Central memory CD8-positive, alpha-beta T cell (primary cell): ENCODE measurements around the gene MYO7B.

Experiments
- ATAC-seq: fragments of 150-1000 bp; cut with Tn5 transposase; replicated peaks from 2 replicates; pipeline ENCODE4 v1.10.0; 2022; ENCODE audit warnings: mild to moderate bottlenecking, moderate FRiP score, moderate number of reproducible peaks; ENCODE audit not compliant: poor library complexity, severe bottlenecking; ENCODE audit errors: extremely low read depth
- DNase-seq, 2 donors: peaks; one replicate each; pipeline ENCODE4 v3.0.0; 2021; ENCODE audit warnings: low spot score in 2 of 2
- H3K27ac Mint-ChIP-seq: one replicate; pipeline ENCODE4 v1.8.0; 2022; ENCODE audit warnings: low read depth, mild to moderate bottlenecking, moderate library complexity, mixed read lengths
- H3K27me3 Mint-ChIP-seq: one replicate; pipeline ENCODE4 v1.8.0; 2022; ENCODE audit warnings: mixed read lengths
- H3K36me3 Mint-ChIP-seq: one replicate; pipeline ENCODE4 v1.8.0; 2022; ENCODE audit warnings: mild to moderate bottlenecking, moderate library complexity, mixed read lengths; ENCODE audit not compliant: insufficient read depth
- H3K4me1 Mint-ChIP-seq: one replicate; pipeline ENCODE4 v1.8.0; 2022; ENCODE audit warnings: mixed read lengths
- H3K4me3 Mint-ChIP-seq: one replicate; pipeline ENCODE4 v1.8.0; 2022; ENCODE audit warnings: mild to moderate bottlenecking, moderate library complexity, mixed read lengths
- H3K9me3 Mint-ChIP-seq: one replicate; pipeline ENCODE4 v1.8.0; 2022; ENCODE audit warnings: mixed read lengths

Gene MYO7B

GRCh38 chr2:127591221-127591923 lies 55.9 kb downstream of the MYO7B start:
- no peaks in the 10 kb centered on the region for H3K36me3 Mint-ChIP-seq
- H3K4me1 Mint-ChIP-seq, result no peaks in the 10 kb centered on the region
- H3K27ac Mint-ChIP-seq, result no peak overlapping the region
- no peak overlapping the region for H3K4me3 Mint-ChIP-seq
- peaks cover 2% of the 10 kb centered on the region for H3K27me3 Mint-ChIP-seq
- no peak for DNase-seq
- no peaks in the 10 kb centered on the region for H3K9me3 Mint-ChIP-seq
- ATAC-seq, result no peak

GRCh38 chr2:127592761-127593227 lies 57.3 kb downstream of the MYO7B start:
- DNase-seq (no peak), ATAC-seq (no peak)
- Mint-ChIP-seq H3K9me3 (no peaks in the 10 kb centered on the region), H3K4me3 (no peak overlapping the region), H3K36me3 (peaks cover 2% of the 10 kb centered on the region), H3K4me1 (no peaks in the 10 kb centered on the region), H3K27me3 (peaks cover under 1% of the 10 kb centered on the region), H3K27ac (no peak overlapping the region)

- Mint-ChIP-seq H3K4me3 (no peak overlapping the region), H3K9me3 (no peaks in the 10 kb centered on the region), H3K4me1 (no peaks in the 10 kb centered on the region), H3K27ac (no peak overlapping the region), H3K27me3 (peaks cover 7% of the 10 kb centered on the region), H3K36me3 (peaks cover 2% of the 10 kb centered on the region)
- ATAC-seq, result no peak
- DNase-seq, result no peak
Observed at GRCh38 chr2:127593228-127594115, 58.0 kb downstream of the MYO7B start.

GRCh38 chr2:127594116-127594591 lies 58.7 kb downstream of the MYO7B start:
- H3K4me3 Mint-ChIP-seq, result no peak overlapping the region
- H3K27me3 Mint-ChIP-seq, result peaks cover 14% of the 10 kb centered on the region
- H3K36me3 Mint-ChIP-seq, result peaks cover 2% of the 10 kb centered on the region
- H3K27ac Mint-ChIP-seq, result no peak overlapping the region
- no peaks in the 10 kb centered on the region for H3K4me1 Mint-ChIP-seq
- no peaks in the 10 kb centered on the region for H3K9me3 Mint-ChIP-seq
- no peak for ATAC-seq
- DNase-seq, result no peak

- Mint-ChIP-seq H3K27me3 (peaks cover 33% of the 10 kb centered on the region), H3K9me3 (no peaks in the 10 kb centered on the region)
Observed at GRCh38 chr2:127596311-127597045, 61.0 kb downstream of the MYO7B start.

GRCh38 chr2:127597046-127597983 lies 61.8 kb downstream of the MYO7B start:
- Mint-ChIP-seq H3K27me3 (peaks cover 33% of the 10 kb centered on the region), H3K4me3 (no peak overlapping the region), H3K4me1 (no peaks in the 10 kb centered on the region), H3K27ac (peak overlapping the region; percentile 44), H3K9me3 (no peaks in the 10 kb centered on the region), H3K36me3 (peaks cover 2% of the 10 kb centered on the region)
- DNase-seq, result no peak
- ATAC-seq, result no peak

More at GRCh38 chr2:127596311-127597045, 61.0 kb downstream of the MYO7B start:
- ATAC-seq (no peak), DNase-seq (no peak)
- Mint-ChIP-seq H3K4me1 (no peaks in the 10 kb centered on the region), H3K36me3 (peaks cover 2% of the 10 kb centered on the region), H3K27ac (peak overlapping the region; percentile 44), H3K4me3 (no peak overlapping the region)

- peaks cover 33% of the 10 kb centered on the region for H3K27me3 Mint-ChIP-seq
- H3K27ac Mint-ChIP-seq, result no peak overlapping the region
- ATAC-seq, result no peak
- no peaks in the 10 kb centered on the region for H3K9me3 Mint-ChIP-seq
- H3K4me1 Mint-ChIP-seq, result no peaks in the 10 kb centered on the region
- DNase-seq, result no peak
- peaks cover 2% of the 10 kb centered on the region for H3K36me3 Mint-ChIP-seq
- H3K4me3 Mint-ChIP-seq, result no peak overlapping the region
Observed at GRCh38 chr2:127597984-127598380, 62.5 kb downstream of the MYO7B start.

GRCh38 chr2:127598711-127599110 lies 63.2 kb downstream of the MYO7B start:
- no peak for ATAC-seq

GRCh38 chr2:127599211-127599610 lies 63.7 kb downstream of the MYO7B start:
- Mint-ChIP-seq H3K27me3 (peaks cover 35% of the 10 kb centered on the region), H3K9me3 (no peaks in the 10 kb centered on the region)

More at GRCh38 chr2:127598711-127599110, 63.2 kb downstream of the MYO7B start:
- no peak for DNase-seq
- peaks cover 2% of the 10 kb centered on the region for H3K36me3 Mint-ChIP-seq
- no peak overlapping the region for H3K4me3 Mint-ChIP-seq
- no peaks in the 10 kb centered on the region for H3K9me3 Mint-ChIP-seq
- no peaks in the 10 kb centered on the region for H3K4me1 Mint-ChIP-seq
- H3K27me3 Mint-ChIP-seq, result peaks cover 33% of the 10 kb centered on the region
- no peak overlapping the region for H3K27ac Mint-ChIP-seq

GRCh38 chr2:127604986-127605385 lies 69.5 kb downstream of the MYO7B start:
- no peaks in the 10 kb centered on the region for H3K36me3 Mint-ChIP-seq
- ATAC-seq, result no peak
- H3K27me3 Mint-ChIP-seq, result peaks cover 34% of the 10 kb centered on the region
- H3K4me1 Mint-ChIP-seq, result no peaks in the 10 kb centered on the region
- no peak overlapping the region for H3K4me3 Mint-ChIP-seq
- H3K27ac Mint-ChIP-seq, result no peak overlapping the region
- no peaks in the 10 kb centered on the region for H3K9me3 Mint-ChIP-seq
- DNase-seq, result no peak

More at GRCh38 chr2:127599211-127599610, 63.7 kb downstream of the MYO7B start:
- peaks cover 2% of the 10 kb centered on the region for H3K36me3 Mint-ChIP-seq
- no peak overlapping the region for H3K4me3 Mint-ChIP-seq
- no peak overlapping the region for H3K27ac Mint-ChIP-seq
- DNase-seq, result no peak
- no peak for ATAC-seq
- H3K4me1 Mint-ChIP-seq, result no peaks in the 10 kb centered on the region

GRCh38 chr2:127605691-127606263 lies 70.3 kb downstream of the MYO7B start:
- no peak overlapping the region for H3K4me3 Mint-ChIP-seq
- H3K27me3 Mint-ChIP-seq, result peaks cover 34% of the 10 kb centered on the region
- no peaks in the 10 kb centered on the region for H3K36me3 Mint-ChIP-seq
- H3K27ac Mint-ChIP-seq, result no peak overlapping the region
- no peaks in the 10 kb centered on the region for H3K9me3 Mint-ChIP-seq
- ATAC-seq, result no peak
- no peak for DNase-seq
- H3K4me1 Mint-ChIP-seq, result no peaks in the 10 kb centered on the region
